HFF-Myc (cell line): ENCODE measurements around the gene RCOR1.
A peak's percentile ranks its signal among the peaks of the same experiment; 100 is the strongest.
"Not testable (repeated sequence)": the region's sequence is repeated elsewhere in the genome, so short reads cannot be mapped to it uniquely, and the experiment has no call there.

Experiments used
- DNase-seq: peaks from one replicate; pipeline ENCODE4 v3.0.0-alpha.2; 2011; ENCODE audit warnings: low read depth; ENCODE audit errors: extremely low read depth
- H3K4me3 ChIP-seq: replicated peaks from 2 replicates; pipeline ENCODE4 v1.5.1; 2011; ENCODE audit warnings: low read depth, mild to moderate bottlenecking, control low read depth, low read length
- CTCF ChIP-seq: IDR thresholded peaks from 2 replicates; pipeline ENCODE4 v1.5.1; 2012; ENCODE audit warnings: mild to moderate bottlenecking, low read depth, low read length, control low read depth; ENCODE audit errors: missing control alignments

The RCOR1 gene

GRCh38 chr14:102591944-102592762 lies at the start of gene RCOR1:
TSS of gene RCOR1 (plus strand) at chr14:102592649. CDS start at chr14:102592887, 238 bp downstream.
- peak within 1 kb of the TSS; percentile 92 for H3K4me3 ChIP-seq
- no peak for TF ChIP-seq CTCF

GRCh38 chr14:102544046-102544746 lies 48.3 kb upstream of the RCOR1 start:
- no peak for TF ChIP-seq CTCF
- H3K4me3 ChIP-seq: no peak overlapping the region
- no peak for DNase-seq

More at GRCh38 chr14:102591944-102592762, at the start of gene RCOR1:
- DNase-seq: peak; percentile 88

DNA sequence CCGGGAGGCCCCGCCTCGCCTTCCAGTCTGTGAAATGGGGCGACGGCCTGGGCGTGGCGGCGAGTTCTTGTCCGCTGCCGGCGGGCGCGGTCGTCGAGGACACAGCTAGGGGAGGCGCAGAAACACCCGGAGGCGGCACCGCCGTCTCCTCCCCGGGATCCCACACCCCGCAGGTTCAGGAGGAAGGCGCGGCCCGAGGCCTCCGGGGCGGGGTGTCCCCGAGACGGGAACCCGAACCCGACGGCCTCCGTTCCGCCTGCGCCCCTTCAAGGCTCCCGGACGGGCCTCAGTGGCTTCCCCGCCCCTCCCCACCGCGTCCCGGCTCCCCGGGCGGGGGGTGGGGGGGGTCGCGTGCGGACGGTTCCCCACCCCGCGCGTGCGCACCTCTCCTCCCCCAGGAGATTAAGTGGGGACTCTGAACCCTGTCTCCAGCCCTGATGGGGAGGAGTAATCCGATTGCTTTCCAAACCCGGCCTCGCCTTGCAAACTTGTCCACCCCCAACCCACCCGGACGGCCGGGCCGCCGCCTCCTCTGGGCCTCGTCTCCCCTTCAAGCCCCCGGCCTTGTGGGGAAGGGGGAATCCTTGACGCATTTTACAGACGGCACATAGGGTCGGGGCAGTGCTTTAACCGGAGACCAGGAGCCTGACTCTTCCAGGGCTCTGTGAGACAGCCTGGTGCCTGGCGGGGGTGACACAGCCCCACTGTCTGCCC lies 47.5 kb upstream of the RCOR1 start:
- H3K4me3 ChIP-seq: no peak overlapping the region
- DNase-seq: no peak
- TF ChIP-seq CTCF: no peak

DNA sequence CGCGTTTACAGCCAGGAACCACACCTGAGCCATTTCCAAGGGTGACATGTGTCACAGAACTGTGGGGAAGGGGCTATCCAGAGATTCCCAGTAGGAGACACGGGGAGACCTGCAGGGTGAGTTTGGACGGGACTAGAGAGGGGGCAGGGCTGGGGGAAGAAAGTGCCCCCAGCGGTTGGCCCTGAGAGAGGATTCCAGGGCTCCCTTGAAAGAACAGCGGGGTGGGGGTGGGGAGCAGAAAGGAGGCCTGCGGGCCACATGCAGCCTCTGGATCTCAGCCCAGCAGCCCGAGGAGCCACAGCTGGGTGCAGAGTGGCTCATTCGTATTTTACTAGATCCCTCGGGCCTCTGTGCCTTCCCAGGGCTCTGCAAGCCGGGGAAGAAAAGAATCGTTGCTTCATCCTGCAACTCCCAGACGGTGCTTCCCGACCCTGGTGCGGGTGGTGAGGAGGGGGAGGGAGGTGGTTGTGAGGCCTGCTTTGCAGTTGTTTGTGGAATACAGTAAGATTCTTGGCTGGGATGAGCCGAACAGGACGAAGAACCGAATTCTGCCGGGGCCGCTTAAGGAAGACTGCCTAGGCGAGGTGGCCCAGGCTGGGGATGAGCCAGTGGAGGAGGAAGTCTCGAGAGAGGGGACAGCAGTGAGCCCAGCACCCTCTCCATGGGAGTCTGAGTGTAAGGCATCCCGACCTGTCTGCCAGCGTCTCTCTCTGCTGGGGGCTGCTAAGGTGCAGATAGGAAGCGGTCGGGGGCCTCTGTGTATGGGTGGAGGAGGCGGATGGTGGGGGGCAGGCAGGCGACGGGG lies 46.8 kb upstream of the RCOR1 start:
- TF ChIP-seq CTCF: no peak
- peak; percentile 73 for DNase-seq
- peak overlapping the region; percentile 34 for H3K4me3 ChIP-seq

GRCh38 chr14:102548616-102549240 lies 43.7 kb upstream of the RCOR1 start:
- DNase-seq: no peak
- H3K4me3 ChIP-seq: no peak overlapping the region
- TF ChIP-seq CTCF: no peak

- H3K4me3 ChIP-seq, DNase-seq: not testable (repeated sequence)
These were observed 41.5 kb upstream of the RCOR1 start for GRCh38 chr14:102550927-102551401.
